ENCODE results near the gene ARPC2.

DNA sequence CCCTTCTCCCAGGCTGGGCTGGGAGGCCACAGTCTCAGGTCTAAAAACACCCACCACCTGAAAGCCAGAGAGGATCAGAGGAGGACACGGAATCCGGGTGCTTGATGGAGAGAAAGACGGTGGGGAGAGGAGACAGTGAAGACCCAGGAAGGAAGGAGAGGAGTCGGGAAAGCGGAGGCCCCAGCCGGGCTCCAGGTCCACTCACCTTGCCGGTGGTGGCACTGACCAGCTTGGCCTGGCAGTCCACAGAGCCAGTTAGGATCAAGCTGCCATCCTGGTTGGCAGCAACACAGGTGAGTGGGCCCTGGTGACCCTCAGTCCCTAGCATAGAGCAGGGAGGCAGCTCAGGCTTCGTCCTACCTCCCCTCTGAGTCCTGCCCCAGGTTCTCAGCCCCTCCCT is 48.6 kb downstream of the ARPC2 start:
- TF ChIP-seq, protein P1, sequence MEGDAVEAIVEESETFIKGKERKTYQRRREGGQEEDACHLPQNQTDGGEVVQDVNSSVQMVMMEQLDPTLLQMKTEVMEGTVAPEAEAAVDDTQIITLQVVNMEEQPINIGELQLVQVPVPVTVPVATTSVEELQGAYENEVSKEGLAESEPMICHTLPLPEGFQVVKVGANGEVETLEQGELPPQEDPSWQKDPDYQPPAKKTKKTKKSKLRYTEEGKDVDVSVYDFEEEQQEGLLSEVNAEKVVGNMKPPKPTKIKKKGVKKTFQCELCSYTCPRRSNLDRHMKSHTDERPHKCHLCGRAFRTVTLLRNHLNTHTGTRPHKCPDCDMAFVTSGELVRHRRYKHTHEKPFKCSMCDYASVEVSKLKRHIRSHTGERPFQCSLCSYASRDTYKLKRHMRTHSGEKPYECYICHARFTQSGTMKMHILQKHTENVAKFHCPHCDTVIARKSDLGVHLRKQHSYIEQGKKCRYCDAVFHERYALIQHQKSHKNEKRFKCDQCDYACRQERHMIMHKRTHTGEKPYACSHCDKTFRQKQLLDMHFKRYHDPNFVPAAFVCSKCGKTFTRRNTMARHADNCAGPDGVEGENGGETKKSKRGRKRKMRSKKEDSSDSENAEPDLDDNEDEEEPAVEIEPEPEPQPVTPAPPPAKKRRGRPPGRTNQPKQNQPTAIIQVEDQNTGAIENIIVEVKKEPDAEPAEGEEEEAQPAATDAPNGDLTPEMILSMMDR (IDR thresholded peaks at IDR 0.05 in 2 of 3, conservative IDR thresholded peaks at IDR 0.05 in 1 of 3; ENCODE audit: control insufficient read depth in 2 of 3, extremely low read depth in 1 of 3, insufficient read depth in 1 of 3, low read depth in 3 of 3, low read length in 3 of 3) = no peak
- TF ChIP-seq RAD21 (IDR thresholded peaks at IDR 0.05; ENCODE audit: insufficient read depth, low read depth, low read length) = no peak
- TF ChIP-seq, protein P2, sequence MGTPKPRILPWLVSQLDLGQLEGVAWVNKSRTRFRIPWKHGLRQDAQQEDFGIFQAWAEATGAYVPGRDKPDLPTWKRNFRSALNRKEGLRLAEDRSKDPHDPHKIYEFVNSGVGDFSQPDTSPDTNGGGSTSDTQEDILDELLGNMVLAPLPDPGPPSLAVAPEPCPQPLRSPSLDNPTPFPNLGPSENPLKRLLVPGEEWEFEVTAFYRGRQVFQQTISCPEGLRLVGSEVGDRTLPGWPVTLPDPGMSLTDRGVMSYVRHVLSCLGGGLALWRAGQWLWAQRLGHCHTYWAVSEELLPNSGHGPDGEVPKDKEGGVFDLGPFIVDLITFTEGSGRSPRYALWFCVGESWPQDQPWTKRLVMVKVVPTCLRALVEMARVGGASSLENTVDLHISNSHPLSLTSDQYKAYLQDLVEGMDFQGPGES (IDR thresholded peaks at IDR 0.05) = no peak
- no peak for TF ChIP-seq TBL1XR1 (IDR thresholded peaks at IDR 0.05; ENCODE audit: low read depth, low read length)
- TF ChIP-seq EZH2 (IDR thresholded peaks at IDR 0.05; ENCODE audit: borderline replicate concordance, control insufficient read depth, low read depth, low read length) = no peak

Measured in GM12878 (cell line).